Stimulated activated CD8-positive, alpha-beta memory T cell treated with anti-CD3 and anti-CD28 coated beads, Interleukin-15, amount 100 ng/mL, for 48 hours (primary cell): ENCODE results near the gene ZNRF2.

Experiments used
- DNase-seq, 2 donors: peaks; one replicate each; pipeline ENCODE4 v3.0.0-alpha.2; 2020; ENCODE audit warnings: low read depth in 2 of 2

Gene ZNRF2

GRCh38 chr7:30284298-30285066 is at the start of gene ZNRF2:
TSS of gene ZNRF2 (plus strand) at chr7:30284597. CDS start at chr7:30285358, 761 bp downstream.
- peak; percentile 99 for DNase-seq

GRCh38 chr7:30237271-30237695 is 47.1 kb upstream of the ZNRF2 start:
- no peak for DNase-seq

DNA sequence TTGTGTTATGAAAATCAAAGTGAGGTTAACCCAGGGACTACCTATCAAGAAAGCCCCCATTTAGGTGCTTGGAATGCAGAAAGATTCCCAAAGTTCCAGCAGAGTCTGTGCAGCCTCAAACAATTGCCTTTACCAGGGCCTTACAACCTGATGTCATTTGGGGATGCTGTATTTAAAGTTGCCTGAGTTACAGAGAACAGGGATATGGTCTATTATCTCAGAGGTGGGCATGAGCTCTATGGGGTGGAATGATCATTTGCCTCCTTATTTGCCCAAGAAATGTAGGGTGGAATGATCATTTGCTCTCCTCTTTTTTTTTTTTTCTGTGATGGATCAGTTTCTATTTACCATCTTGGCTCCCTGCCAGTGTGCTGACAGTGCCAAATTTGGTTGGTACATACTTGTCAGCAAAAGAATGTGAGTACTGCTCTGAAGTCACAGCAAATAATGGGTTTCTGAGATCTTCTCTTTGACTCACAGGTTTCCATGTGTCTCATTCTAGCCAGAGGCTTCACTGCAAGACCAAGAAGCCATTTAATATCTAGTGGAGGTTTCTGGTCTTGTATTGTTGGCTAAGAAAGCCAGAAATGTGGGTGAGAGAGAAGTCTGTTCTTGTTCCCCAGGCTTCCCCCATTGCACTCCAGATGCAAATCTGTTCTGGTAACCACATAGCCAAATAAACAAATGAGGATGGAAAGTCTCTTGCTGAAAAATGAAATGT is 45.5 kb upstream of the ZNRF2 start:
- DNase-seq, result no peak

DNA sequence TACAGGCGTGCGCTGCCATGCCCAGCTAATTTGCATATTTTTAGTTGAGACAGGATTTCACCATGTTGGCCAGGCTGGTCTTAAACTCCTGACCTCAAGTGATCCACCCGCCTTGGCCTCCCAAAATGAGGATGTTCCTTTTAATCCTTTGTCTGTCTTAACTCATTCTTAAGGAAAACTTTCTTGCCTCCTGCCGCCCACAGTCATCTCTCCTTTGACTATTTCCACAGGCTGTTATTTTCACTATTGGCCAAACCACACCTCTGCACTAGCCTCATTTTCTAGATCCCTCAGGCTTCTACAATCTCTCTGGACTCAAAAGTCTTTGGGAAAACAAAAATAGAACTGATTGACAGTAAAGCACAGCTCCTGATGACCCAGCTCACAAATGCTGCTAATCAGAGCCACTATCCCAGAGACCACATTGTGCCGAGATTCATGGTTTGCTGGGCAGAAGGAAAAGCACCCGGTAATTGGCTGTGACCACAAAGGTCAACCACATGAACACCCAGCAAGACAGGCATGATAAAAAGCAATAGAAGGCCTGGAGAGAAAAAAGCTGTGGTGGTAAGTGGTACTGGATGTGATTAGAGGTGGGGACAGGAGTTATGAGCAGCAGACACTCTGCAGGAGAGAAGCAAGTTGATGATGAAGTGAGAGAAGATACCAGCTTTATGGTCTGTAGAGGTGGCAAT is 44.1 kb upstream of the ZNRF2 start:
- DNase-seq, result no peak

DNA sequence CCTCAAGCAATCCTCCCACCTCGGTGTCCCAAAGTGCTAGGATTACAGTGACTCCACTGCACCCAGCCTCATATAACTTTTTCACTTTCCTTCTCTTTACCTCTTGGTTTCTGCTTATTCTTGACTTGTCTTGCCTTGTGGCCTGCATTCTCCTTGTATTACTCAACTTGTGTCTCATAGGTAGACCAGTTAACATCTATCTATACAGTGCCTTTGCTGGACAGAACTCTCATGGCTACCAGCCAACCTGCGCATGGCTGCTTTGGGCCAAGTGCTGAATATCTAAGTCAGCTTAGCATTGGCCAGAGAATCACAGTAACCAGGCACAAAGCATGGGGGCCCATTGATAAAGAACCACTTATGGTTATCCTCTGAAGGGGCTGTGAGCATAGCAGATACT is 42.6 kb upstream of the ZNRF2 start:
- no peak for DNase-seq

GRCh38 chr7:30244340-30244739 is 40.1 kb upstream of the ZNRF2 start:
- DNase-seq, result no peak

DNA sequence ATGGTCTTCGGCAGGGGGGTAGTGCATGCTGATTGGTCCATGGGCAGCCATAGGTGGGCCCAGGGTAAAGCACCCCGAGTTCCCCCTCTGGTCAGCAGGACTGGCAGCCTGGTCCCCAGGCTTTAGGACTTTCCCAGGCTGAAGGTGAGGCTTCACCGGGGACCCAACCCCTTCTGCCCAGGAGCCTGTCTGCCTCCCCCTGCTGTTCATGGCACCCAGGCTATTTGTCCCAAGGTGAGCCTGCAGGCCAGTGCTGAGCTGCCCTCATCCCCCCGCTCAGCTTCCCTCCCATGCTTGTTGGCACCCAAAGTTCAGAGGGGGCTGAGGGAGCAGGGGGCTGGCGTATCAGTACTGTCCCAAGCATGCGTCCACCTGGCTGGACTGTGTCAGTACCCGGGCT is 38.5 kb upstream of the ZNRF2 start:
- no peak for DNase-seq

DNA sequence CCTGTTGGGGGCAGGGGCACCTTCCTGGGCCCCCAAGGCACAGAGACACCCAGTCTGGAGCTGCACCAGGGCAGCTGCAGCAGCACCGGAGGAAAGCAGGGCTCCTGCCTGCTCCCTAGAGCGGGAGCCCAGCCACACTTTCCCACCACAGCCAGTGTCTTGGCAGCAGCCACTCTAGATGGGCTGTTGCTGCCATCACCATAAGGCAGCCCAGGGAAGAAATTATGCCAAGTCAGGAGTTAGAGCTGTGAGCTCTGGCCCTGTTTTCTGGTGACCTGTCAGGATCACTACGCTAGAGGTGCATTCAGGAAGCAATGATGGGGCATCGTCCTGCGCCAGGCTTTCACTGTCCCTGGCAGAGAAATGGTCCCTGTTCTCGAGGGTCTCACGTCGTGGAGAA is 38.0 kb upstream of the ZNRF2 start:
- DNase-seq, result no peak

- DNase-seq, result no peak
Observed at GRCh38 chr7:30247541-30248401, 36.6 kb upstream of the ZNRF2 start.

- no peak for DNase-seq
Observed at GRCh38 chr7:30249316-30249715, 35.1 kb upstream of the ZNRF2 start.

- no peak for DNase-seq
Observed at GRCh38 chr7:30249986-30250774, 34.2 kb upstream of the ZNRF2 start.

- DNase-seq, result no peak
Observed at GRCh38 chr7:30251708-30252329, 32.6 kb upstream of the ZNRF2 start.

DNA sequence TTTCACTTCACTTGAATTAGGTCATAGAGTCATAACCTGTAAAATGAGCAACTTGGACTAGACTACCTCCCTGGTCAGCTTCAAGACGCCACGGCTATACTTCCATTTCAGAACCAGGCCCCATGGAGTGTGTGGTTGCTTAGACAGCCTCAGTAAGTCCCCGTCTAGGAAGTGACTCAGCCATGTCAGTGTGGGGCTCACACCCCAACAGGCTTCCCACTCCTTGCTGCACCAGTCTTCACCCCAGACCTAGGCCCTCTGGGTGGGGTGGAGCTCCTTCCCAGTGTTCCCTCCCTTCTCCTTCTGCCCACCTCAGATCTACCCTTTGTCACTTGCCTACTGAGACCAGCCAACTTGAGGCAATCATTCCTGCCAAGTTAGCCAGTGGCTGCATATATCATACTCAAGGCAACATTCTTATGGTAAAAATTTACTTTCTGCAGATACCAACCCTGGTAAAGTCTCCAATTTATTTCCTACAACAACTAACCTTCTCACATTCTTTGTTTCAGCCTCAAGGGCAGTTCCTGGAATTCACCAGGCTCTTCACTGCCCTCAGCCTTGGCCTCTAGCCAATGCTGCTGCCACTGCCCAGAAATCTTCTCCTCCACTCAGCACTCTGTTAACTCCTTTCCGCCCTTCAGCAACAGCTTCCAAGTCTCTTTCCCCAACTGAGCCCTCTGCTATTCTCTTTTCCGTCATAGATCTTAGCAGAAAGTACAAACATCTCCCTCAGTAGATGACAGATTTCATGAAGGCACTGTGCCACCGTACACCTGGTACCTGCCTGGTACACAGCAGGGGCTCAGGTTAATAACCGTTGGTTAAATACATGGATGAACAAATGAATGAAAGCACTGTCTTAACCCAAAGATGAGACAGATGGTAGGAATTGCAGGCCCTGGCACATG is 31.3 kb upstream of the ZNRF2 start:
- DNase-seq, result no peak

GRCh38 chr7:30253796-30254165 is 30.6 kb upstream of the ZNRF2 start:
- DNase-seq, result no peak

- DNase-seq, result no peak
Observed at GRCh38 chr7:30254248-30254647, 30.1 kb upstream of the ZNRF2 start.

DNA sequence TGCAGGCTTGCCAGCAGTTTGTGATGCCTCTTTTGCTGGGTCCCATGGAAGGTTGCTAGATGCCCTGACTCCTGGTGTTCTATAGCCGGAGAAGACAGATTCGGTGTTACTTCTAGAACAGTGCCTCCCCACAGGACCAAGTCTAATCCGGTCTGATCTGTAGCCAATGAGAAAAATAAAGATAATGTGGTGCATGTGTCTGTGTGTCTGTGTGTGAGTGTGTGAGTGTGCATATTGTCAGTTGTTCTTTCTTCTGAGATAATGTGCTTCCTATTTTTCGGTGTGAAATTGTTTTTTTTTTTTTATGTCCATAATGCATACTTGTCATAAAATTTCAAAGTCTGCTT is 29.7 kb upstream of the ZNRF2 start:
- DNase-seq, result no peak

DNA sequence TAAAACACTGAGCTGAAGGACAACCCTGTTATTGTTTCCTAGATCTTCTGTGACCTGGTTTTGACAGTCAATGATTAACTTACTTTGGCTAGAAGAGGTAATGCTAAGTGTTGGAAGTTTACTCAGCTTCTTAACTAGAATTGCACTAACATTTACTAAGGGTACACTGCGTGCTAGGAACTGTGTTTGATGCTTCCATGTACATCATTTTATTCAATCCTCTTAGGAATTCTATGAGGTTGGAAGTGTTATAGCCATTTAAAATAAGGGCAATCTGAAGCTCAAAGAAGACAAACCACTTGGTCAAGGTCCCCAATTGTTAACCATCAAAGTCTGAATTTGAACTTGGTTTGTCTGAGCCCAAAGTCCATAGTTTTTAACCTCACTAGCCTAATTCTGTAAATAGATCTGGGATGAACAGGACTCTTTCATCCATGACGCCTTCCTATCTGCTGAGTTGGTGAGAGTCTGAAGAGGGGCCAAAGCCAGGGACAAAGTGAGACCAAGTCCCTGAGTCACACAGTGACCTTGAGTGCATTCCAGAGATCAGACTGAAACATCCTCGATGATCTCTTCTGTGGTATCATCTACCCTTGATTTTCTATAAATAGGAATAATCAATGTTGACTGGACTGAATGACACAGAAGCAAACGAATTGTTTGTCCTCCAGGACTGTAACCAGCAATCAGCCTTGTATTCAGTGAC is 29.2 kb upstream of the ZNRF2 start:
- DNase-seq, result no peak

GRCh38 chr7:30256349-30256858 is 28.0 kb upstream of the ZNRF2 start:
- no peak for DNase-seq
